Tibial artery (tissue), 4 donors: ENCODE measurements around the gene MGST2.

Source experiments
- DNase-seq, 2 donors: peaks; one replicate each; pipeline ENCODE4 v3.0.0-alpha.2; 2019
- H3K27ac ChIP-seq, 2 donors: fragments of 200-600 bp; sonication (generic) in 1 of 2; 1 replicate in 1 of 2; 2 replicates in 1 of 2; pipeline ENCODE4 v1.5.1; 2018 to 2019; ENCODE audit warnings: mild to moderate bottlenecking in 1 of 2
- H3K27me3 ChIP-seq, 2 donors: fragments of 200-600 bp; sonication (generic) in 1 of 2; one replicate each; pipeline versions ENCODE4 v1.5.1 to v1.6.0; 2016 to 2019
- H3K36me3 ChIP-seq, 3 donors: fragments of 200-600 bp; sonication (generic) in 2 of 3; one replicate each; pipeline ENCODE4 v1.5.1; 2016 to 2019; ENCODE audit warnings: mild to moderate bottlenecking in 2 of 3
- H3K4me1 ChIP-seq, 4 donors: fragments of 200-600 bp; sonication (generic) in 2 of 4; 1 replicate in 3 of 4; 2 replicates in 1 of 4; pipeline ENCODE4 v1.5.1; 2016 to 2019
- H3K4me3 ChIP-seq, 2 donors: fragments of 200-600 bp; sonication (generic) in 1 of 2; 1 replicate in 1 of 2; 2 replicates in 1 of 2; pipeline ENCODE4 v1.5.1; 2018 to 2019; ENCODE audit warnings: mild to moderate bottlenecking in 2 of 2
- H3K9me3 ChIP-seq, 3 donors: fragments of 200-600 bp; sonication (generic) in 1 of 3; one replicate each; pipeline ENCODE4 v1.5.1; 2016 to 2019
- intact Hi-C: fragments of 100-400 bp; cut with DNase I; formaldehyde crosslinking; loops from one replicate; pipeline ENCODE4 v1.15.0; 2023; ENCODE audit warnings: low total_unique reads
- TF ChIP-seq, protein P1 (sequence below), 2 experiments: fragments of 200-600 bp in 1 of 2; fragments of 450-650 bp in 1 of 2; IDR thresholded peaks; one replicate each; pipeline ENCODE4 v1.5.1; 2017 to 2019; ENCODE audit warnings: antibody characterized with exemption in 2 of 2, mild to moderate bottlenecking in 1 of 2, moderate library complexity in 1 of 2

MGST2 gene

DNA sequence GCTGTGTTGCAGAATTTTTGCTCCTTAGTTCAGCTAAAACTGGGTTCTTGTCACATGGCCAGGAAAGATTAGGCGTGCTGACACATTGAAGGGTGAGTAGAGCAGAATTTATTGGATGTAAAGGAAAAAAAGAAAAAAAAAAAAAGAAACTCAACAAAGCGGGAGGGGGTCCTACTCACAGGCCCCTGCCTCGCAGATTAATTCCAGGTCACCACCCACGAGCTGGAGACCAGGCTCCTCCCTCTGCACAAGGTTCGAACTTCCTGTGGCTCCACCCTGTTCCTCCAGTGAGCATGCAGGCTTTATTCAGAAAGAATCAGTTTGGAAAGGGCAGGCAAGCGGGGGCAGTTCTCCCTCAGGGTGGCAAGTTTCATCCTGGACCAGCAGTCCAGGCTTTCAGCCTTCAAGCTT is 17.1 kb downstream of the MGST2 start:
- intact Hi-C loops: no loop called here
- TF ChIP-seq, protein P1, sequence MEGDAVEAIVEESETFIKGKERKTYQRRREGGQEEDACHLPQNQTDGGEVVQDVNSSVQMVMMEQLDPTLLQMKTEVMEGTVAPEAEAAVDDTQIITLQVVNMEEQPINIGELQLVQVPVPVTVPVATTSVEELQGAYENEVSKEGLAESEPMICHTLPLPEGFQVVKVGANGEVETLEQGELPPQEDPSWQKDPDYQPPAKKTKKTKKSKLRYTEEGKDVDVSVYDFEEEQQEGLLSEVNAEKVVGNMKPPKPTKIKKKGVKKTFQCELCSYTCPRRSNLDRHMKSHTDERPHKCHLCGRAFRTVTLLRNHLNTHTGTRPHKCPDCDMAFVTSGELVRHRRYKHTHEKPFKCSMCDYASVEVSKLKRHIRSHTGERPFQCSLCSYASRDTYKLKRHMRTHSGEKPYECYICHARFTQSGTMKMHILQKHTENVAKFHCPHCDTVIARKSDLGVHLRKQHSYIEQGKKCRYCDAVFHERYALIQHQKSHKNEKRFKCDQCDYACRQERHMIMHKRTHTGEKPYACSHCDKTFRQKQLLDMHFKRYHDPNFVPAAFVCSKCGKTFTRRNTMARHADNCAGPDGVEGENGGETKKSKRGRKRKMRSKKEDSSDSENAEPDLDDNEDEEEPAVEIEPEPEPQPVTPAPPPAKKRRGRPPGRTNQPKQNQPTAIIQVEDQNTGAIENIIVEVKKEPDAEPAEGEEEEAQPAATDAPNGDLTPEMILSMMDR (IDR thresholded peaks at IDR 0.05): no peak
- no peak overlapping the region for H3K27ac ChIP-seq

GRCh38 chr4:139684351-139684750 is 18.7 kb downstream of the MGST2 start:
- Histone ChIP-seq H3K27me3 (no peaks in the 10 kb centered on the region), H3K9me3 (no peaks in the 10 kb centered on the region), H3K27ac (no peak overlapping the region), H3K4me1 (peaks cover 0 to 39% (median 19%) of the 10 kb centered on the region in 4 donors), H3K4me3 (no peak overlapping the region), H3K36me3 (peaks cover 7 to 28% (median 8%) of the 10 kb centered on the region in 3 donors)
- DNase-seq: no peak
- TF ChIP-seq, protein P1 (IDR thresholded peaks at IDR 0.05): no peak
- intact Hi-C loops: no loop called here

More for the DNA sequence above, 17.1 kb downstream of the MGST2 start:
- Histone ChIP-seq H3K9me3 (no peaks in the 10 kb centered on the region), H3K4me3 (no peak overlapping the region), H3K4me1 (peaks cover 0 to 37% (median 19%) of the 10 kb centered on the region in 4 donors), H3K27me3 (no peaks in the 10 kb centered on the region), H3K36me3 (peaks cover 18 to 38% (median 20%) of the 10 kb centered on the region in 3 donors)
- no peak for DNase-seq

DNA sequence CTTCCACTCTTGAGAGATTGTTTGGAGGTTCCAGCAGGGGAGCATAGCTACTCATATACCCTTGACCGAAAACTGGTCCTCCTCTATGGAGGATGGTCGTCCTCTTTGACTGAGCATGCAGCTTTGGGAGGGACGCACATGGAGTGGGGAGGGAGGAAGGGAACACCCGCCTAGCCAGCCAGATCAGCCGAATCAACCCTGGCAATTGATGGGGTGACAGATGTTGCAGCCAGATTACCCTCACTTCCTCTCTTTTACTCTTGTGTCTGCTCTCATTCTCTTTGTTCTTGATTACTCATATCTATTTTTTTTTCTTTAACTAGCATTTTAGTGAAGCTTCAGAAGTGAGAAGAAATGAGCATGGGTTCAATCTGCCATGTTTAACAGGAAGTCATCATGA is 19.6 kb downstream of the MGST2 start:
- TF ChIP-seq, protein P1 (IDR thresholded peaks at IDR 0.05): no peak
- no peak for DNase-seq
- no peaks in the 10 kb centered on the region for H3K27me3 ChIP-seq
- peaks cover 0 to 39% (median 19%) of the 10 kb centered on the region in 4 donors for H3K4me1 ChIP-seq
- H3K4me3 ChIP-seq: no peak overlapping the region
- H3K36me3 ChIP-seq: peaks cover 0 to 20% (median 0%) of the 10 kb centered on the region in 3 donors
- no peaks in the 10 kb centered on the region for H3K9me3 ChIP-seq
- intact Hi-C loops: no loop called here
- H3K27ac ChIP-seq: no peak overlapping the region

DNA sequence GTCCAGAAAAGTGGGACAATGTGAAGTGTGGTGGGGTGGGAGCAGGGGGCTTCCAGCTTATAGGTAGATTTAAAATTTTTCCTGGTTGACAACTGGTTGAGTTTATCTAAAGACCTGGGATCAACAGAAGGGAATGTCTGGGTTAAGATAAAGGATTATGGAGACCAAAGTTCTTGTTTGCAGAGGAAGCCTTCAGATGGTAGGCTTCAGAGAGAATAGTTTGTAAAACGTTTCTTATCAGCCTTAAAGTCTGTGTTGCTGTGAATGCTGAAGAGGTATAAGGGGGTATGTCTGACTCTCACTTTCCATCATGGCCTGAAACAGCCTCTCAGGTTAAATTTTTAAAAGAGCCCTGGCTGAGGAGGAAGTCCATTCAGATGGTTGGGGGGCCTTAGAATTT is 20.5 kb downstream of the MGST2 start:
- peaks cover 0 to 39% (median 19%) of the 10 kb centered on the region in 4 donors for H3K4me1 ChIP-seq
- H3K9me3 ChIP-seq: no peaks in the 10 kb centered on the region
- TF ChIP-seq, protein P1 (IDR thresholded peaks at IDR 0.05): no peak
- peaks cover 0 to 11% (median 0%) of the 10 kb centered on the region in 3 donors for H3K36me3 ChIP-seq
- no peak for DNase-seq
- H3K27ac ChIP-seq: peak overlapping the region; percentile 11 to 26
- intact Hi-C loops: loop anchor here (2.0 kb wide), 1 partner anchor 25 kb away; no protein-coding TSS in a partner anchor
- no peaks in the 10 kb centered on the region for H3K27me3 ChIP-seq
- no peak overlapping the region for H3K4me3 ChIP-seq

GRCh38 chr4:139686988-139687387 is 21.4 kb downstream of the MGST2 start:
- Histone ChIP-seq H3K27me3 (no peaks in the 10 kb centered on the region), H3K27ac (peak overlapping the region; percentile 11 to 26), H3K4me1 (peaks cover 0 to 39% (median 19%) of the 10 kb centered on the region in 4 donors), H3K4me3 (no peak overlapping the region), H3K9me3 (no peaks in the 10 kb centered on the region), H3K36me3 (peaks cover 0 to 11% (median 0%) of the 10 kb centered on the region in 3 donors)
- TF ChIP-seq, protein P1 (IDR thresholded peaks at IDR 0.05): no peak
- no peak for DNase-seq
- intact Hi-C loops: loop anchor here (2.0 kb wide), 1 partner anchor 24 kb away; no protein-coding TSS in a partner anchor
